Peyer's patch (tissue), 4 donors: Measurements from ENCODE around the gene CLN6. TPM values are rescaled to one million over a fixed set of nuclear protein-coding genes. Genes with fewer than 3 reads are reported as not detected.

ENCODE experiments used
- DNase-seq, 3 donors: peaks; one replicate each; pipeline ENCODE4 v3.0.0-alpha.2; 2017 to 2019
- H3K27ac ChIP-seq, 4 donors: fragments of 200-600 bp; sonication (generic); one replicate each; pipeline ENCODE4 v1.5.1; 2016 to 2019
- H3K27me3 ChIP-seq, 2 donors: fragments of 200-600 bp; sonication (generic); one replicate each; pipeline ENCODE4 v1.5.1; 2019
- H3K36me3 ChIP-seq, 3 donors: fragments of 200-600 bp; sonication (generic); one replicate each; pipeline ENCODE4 v1.5.1; 2016 to 2019
- H3K4me1 ChIP-seq, 4 donors: fragments of 200-600 bp; sonication (generic); one replicate each; pipeline ENCODE4 v1.5.1; 2016 to 2019
- H3K4me3 ChIP-seq, 4 donors: fragments of 200-600 bp; sonication (generic); 1 replicate in 3 of 4; 2 replicates in 1 of 4; pipeline ENCODE4 v1.5.1; 2016 to 2019; ENCODE audit warnings: mild to moderate bottlenecking in 1 of 4
- H3K9me3 ChIP-seq, 4 donors: fragments of 200-600 bp; sonication (generic); one replicate each; pipeline ENCODE4 v1.5.1; 2016 to 2019; ENCODE audit warnings: mild to moderate bottlenecking in 1 of 4
- POLR2A ChIP-seq, 2 donors: fragments of 450-650 bp; IDR thresholded peaks; one replicate each; pipeline ENCODE4 v1.5.1; 2017; ENCODE audit warnings: antibody characterized with exemption in 2 of 2, mild to moderate bottlenecking in 2 of 2, moderate library complexity in 2 of 2
- total RNA-seq, 4 donors: library from RNA; depleted of rRNA; stranded (reverse); fragments of >200 nt; gene quantifications; one replicate each; pipeline ENCODE4 v1.1.0, GENCODE V29; 2016
- TF ChIP-seq, protein P1 (sequence below), 6 experiments: fragments of 450-650 bp in 4 of 6; fragments of 200-600 bp in 2 of 6; sonication (generic) in 1 of 6; IDR thresholded peaks; one replicate each; pipeline ENCODE4 v1.5.1; 2017 to 2019; ENCODE audit warnings: antibody characterized with exemption in 6 of 6, mild to moderate bottlenecking in 3 of 6, moderate library complexity in 1 of 6

Gene CLN6
- total RNA-seq, 4 donors from 2014 or later, result 19.0 to 38.0 (median 23.0) TPM

- H3K9me3 ChIP-seq, result no peaks in the 10 kb centered on the region
- no peak overlapping the region for H3K27ac ChIP-seq
- H3K27me3 ChIP-seq, result no peaks in the 10 kb centered on the region
- no peaks in the 10 kb centered on the region for H3K36me3 ChIP-seq
- H3K4me3 ChIP-seq, result no peak overlapping the region
- DNase-seq, result no peak
- no peaks in the 10 kb centered on the region for H3K4me1 ChIP-seq
- no peak for TF ChIP-seq POLR2A (IDR thresholded peaks at IDR 0.05)
- TF ChIP-seq, protein P1, sequence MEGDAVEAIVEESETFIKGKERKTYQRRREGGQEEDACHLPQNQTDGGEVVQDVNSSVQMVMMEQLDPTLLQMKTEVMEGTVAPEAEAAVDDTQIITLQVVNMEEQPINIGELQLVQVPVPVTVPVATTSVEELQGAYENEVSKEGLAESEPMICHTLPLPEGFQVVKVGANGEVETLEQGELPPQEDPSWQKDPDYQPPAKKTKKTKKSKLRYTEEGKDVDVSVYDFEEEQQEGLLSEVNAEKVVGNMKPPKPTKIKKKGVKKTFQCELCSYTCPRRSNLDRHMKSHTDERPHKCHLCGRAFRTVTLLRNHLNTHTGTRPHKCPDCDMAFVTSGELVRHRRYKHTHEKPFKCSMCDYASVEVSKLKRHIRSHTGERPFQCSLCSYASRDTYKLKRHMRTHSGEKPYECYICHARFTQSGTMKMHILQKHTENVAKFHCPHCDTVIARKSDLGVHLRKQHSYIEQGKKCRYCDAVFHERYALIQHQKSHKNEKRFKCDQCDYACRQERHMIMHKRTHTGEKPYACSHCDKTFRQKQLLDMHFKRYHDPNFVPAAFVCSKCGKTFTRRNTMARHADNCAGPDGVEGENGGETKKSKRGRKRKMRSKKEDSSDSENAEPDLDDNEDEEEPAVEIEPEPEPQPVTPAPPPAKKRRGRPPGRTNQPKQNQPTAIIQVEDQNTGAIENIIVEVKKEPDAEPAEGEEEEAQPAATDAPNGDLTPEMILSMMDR (IDR thresholded peaks at IDR 0.05), result no peak
Measured at GRCh38 chr15:68268405-68268804, 38.9 kb upstream of the CLN6 start.

GRCh38 chr15:68265674-68266073 is 36.1 kb upstream of the CLN6 start:
- Histone ChIP-seq H3K27ac (no peak overlapping the region), H3K36me3 (no peaks in the 10 kb centered on the region), H3K4me1 (no peaks in the 10 kb centered on the region), H3K4me3 (no peak overlapping the region), H3K27me3 (no peaks in the 10 kb centered on the region), H3K9me3 (no peaks in the 10 kb centered on the region)
- TF ChIP-seq, protein P1 (IDR thresholded peaks at IDR 0.05), result no peak
- TF ChIP-seq POLR2A (IDR thresholded peaks at IDR 0.05), result no peak
- no peak for DNase-seq

DNA sequence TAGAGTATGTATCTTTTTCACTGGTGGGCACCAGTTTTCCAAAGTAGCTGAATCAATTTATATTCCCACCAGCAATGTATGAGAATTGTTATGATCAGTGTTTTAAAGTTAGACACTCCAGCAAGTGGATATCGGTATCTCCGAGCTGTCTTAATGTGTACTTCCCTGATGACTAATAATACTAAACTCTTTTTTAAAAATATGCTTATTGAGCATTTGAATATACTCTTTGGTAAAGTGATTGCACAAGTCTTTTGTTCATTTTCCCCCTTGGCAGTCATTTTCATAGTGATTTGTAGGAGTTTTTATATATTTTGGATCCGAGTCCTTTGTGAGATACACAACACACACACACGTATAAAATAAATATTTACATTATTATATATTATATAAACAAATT is 35.6 kb upstream of the CLN6 start:
- H3K4me1 ChIP-seq, result no peaks in the 10 kb centered on the region
- H3K36me3 ChIP-seq, result no peaks in the 10 kb centered on the region
- DNase-seq, result no peak
- no peak overlapping the region for H3K4me3 ChIP-seq
- H3K9me3 ChIP-seq, result no peaks in the 10 kb centered on the region
- no peak overlapping the region for H3K27ac ChIP-seq
- H3K27me3 ChIP-seq, result no peaks in the 10 kb centered on the region
- no peak for TF ChIP-seq POLR2A (IDR thresholded peaks at IDR 0.05)
- TF ChIP-seq, protein P1 (IDR thresholded peaks at IDR 0.05), result no peak

DNA sequence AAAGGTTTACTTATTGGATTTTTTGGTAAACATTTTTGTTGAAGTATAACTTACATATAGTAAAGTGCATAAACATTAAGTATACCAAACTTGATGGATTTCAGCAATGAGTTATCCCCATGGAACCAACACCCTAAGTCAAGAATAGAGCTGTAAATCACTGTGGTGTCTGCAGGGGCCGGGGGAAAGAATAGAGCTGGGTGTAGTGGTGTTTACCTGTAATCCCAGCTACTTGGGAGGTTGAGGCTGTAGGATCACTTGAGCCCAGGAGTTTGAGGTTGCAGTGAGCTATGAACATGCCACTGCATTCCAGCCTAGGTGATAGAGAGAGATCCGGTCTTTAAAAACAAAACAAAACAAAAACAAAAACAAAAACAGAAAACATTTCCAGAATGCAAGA is 34.8 kb upstream of the CLN6 start:
- no peak for TF ChIP-seq POLR2A (IDR thresholded peaks at IDR 0.05)
- TF ChIP-seq, protein P1 (IDR thresholded peaks at IDR 0.05), result no peak
- Histone ChIP-seq H3K27me3 (no peaks in the 10 kb centered on the region), H3K9me3 (no peaks in the 10 kb centered on the region), H3K4me1 (no peaks in the 10 kb centered on the region), H3K27ac (no peak overlapping the region), H3K4me3 (no peak overlapping the region), H3K36me3 (no peaks in the 10 kb centered on the region)
- DNase-seq, result no peak

- DNase-seq, result no peak
- no peak overlapping the region for H3K27ac ChIP-seq
- no peaks in the 10 kb centered on the region for H3K4me1 ChIP-seq
- no peaks in the 10 kb centered on the region for H3K27me3 ChIP-seq
- H3K4me3 ChIP-seq, result no peak overlapping the region
- H3K36me3 ChIP-seq, result no peaks in the 10 kb centered on the region
- TF ChIP-seq POLR2A (IDR thresholded peaks at IDR 0.05), result no peak
- TF ChIP-seq, protein P1 (IDR thresholded peaks at IDR 0.05), result no peak
- H3K9me3 ChIP-seq, result no peaks in the 10 kb centered on the region
Measured at GRCh38 chr15:68262514-68263356, 33.2 kb upstream of the CLN6 start.
